A673 (cell line): ENCODE results near the gene FOXN3.

Experiments used
- CTCF ChIP-seq: fragments of 300-800, 200-600 bp; sonication (generic); conservative IDR thresholded peaks from 2 replicates; pipeline ENCODE4 v1.5.1; 2017; ENCODE audit warnings: low read depth, mild to moderate bottlenecking, antibody characterized with exemption, low read length, moderate library complexity, mixed read lengths
- EZH2 ChIP-seq: fragments of 200-600 bp; sonication (generic); IDR thresholded peaks from 2 replicates; pipeline ENCODE4 v1.6.1; 2017; ENCODE audit warnings: borderline replicate concordance, low read depth, mild to moderate bottlenecking, mixed read lengths, antibody characterized with exemption, low read length; ENCODE audit not compliant: poor library complexity, severe bottlenecking

- TF ChIP-seq CTCF (no peak), EZH2 (no peak)
These were observed 112.5 kb downstream of the FOXN3 start for GRCh38 chr14:89304561-89304960.
